Endometrium (tissue), 2 donors: ENCODE data around the gene MYH7.
"Not testable (repeated sequence)": the region's sequence is repeated elsewhere in the genome, so short reads cannot be mapped to it uniquely, and the experiment has no call there.

Experiments
- FAIRE-seq: peaks from 2 replicates; lab custom pipeline; 2012; peaks lifted over from hg19 to GRCh38; lab: Jason Lieb, UNC
- donor health status: control.
- donor health status: control.

The MYH7 gene

DNA sequence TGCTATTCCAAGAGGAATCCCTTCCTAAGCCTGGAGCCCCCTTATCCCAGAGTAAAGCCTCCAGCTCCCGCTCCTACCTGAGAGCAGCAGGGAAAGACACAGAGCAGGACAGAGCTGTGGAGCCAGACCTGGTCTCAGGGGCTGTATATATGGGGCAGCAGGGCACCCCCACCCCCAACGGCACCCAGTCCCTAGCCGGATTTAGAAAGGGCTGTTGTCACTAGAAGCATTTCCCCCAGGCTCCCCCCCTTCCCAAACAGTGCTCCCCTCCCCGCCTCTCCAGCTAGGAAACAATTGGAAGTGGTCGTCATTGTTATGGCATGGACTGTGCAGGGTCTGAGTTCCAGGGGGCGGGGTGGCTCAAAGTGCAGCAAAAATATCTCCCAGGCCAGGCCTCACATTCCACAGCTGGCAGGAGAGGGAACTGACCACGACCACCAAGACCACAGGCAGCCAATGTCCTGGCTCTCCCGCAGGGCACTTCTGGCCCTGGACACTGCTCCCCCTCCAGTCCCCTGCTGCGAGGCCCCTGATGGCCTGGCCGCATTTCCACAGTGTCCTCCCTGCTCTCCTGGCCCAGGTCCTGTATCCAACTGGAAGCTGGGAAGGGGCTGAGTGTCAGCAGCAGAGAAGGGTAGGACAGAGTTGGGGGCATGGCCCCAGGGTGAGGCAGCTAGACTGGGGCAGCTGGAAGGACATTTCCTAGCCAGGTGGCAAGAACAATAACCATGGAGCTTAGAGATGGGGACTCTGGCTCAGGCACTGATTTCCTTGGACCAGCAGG lies at the start of gene MYH7:
Gene MYH7 (minus strand): TSS at position 118 of the 784 bp plus-strand sequence. CDS start 1,928 bp downstream, outside the sequence.
- no peak for FAIRE-seq

GRCh38 chr14:23483236-23483854 lies 47.9 kb upstream of the MYH7 start:
- FAIRE-seq, result no peak

GRCh38 chr14:23482823-23483148 lies 47.3 kb upstream of the MYH7 start:
- no peak for FAIRE-seq

DNA sequence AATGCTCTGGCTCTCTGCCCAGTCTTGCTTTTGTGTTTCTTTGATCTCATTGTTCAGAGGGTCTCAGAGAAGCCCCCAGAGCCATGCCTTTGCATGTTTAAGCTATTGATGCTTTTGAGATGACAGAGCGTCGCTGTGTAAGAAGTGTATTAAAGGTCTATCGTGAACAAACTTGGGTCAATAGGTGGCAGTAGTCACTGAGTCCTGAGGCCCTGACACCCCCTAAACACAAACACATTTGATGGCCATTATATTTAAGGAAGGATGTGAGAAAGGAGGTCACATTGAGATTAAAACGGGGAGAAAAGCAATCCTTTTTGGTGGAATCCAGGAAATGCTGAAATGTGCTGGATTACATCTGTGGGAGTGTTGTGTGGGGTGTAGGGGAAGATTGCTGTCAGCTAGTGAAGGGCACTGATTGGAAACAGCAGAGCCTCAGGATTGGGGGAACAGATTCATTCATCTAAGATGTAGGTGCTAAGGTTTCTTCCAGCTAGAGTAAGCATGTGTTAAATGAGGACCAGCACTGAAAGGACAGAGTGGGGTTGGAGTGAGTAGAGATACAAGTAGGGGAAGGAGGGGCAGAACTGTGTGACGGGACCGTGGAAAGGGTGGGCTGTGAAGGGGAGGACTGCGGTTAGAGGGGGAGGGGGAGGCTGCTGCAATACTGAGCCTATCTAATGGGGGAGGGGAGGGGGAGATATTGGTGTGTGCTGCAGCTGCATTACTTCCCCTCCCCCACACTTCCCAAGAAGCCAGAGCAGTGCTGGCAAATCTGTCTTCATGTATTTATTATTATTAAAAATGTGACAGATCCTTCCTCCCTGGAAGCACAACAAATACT lies 46.7 kb upstream of the MYH7 start:
- FAIRE-seq, result no peak

- no peak for FAIRE-seq
Observed at GRCh38 chr14:23481362-23481970, 46.0 kb upstream of the MYH7 start.

- peak; percentile 70 for FAIRE-seq
Observed at GRCh38 chr14:23478109-23478759, 42.8 kb upstream of the MYH7 start.

GRCh38 chr14:23470947-23471346 lies 35.5 kb upstream of the MYH7 start:
- FAIRE-seq, result no peak

DNA sequence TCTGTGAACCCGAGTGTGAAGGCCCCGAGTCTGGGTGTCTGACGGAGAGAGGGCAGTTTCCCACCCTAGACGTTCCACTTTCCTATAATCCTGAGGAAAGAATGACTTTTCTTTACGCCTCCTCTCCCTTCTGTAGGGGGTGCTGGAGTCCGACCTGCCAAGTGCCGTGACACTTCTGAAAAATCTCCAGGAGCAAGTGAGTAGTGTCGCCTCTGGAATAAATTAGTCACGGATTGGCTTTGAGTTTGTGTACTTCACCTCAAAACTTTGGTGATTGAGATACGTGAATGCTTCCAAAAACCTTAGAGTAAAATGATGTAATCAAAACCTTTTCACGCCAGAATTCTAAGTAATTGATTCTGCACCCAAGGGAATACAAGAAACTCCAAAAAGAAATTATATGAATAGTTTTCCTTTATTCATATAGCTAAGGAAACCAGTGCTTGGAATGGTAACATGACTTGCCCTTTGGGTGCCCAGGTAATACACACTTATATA lies 34.5 kb upstream of the MYH7 start:
- no peak for FAIRE-seq

- peak; percentile 100 for FAIRE-seq
Observed at GRCh38 chr14:23469127-23469905, 33.9 kb upstream of the MYH7 start, which contains the start of gene NGDN. Gene NGDN, plus strand, starts transcription at chr14:23469703. Its CDS starts 13 bp downstream, at chr14:23469716.

GRCh38 chr14:23468704-23469126 lies 33.3 kb upstream of the MYH7 start:
- no peak for FAIRE-seq

DNA sequence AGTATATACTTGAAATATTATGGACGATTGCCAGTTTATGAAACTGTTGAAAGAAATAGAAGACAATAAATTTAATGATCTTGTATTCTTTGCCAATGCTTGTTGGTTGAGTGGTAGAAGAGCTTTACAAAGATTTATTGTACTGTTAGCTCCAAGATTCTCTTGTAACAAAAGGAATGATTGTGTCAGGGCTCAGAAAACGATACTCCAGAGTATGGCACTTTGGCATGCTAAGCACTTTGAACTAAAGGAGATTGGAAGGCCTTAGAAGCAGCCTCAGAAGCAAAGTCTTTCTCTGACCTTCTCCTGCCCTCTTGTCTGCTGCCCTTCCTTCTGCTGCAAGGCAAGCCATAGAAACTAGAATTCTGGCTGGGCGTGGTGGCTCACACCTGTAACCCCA lies 29.8 kb upstream of the MYH7 start:
- no peak for FAIRE-seq

DNA sequence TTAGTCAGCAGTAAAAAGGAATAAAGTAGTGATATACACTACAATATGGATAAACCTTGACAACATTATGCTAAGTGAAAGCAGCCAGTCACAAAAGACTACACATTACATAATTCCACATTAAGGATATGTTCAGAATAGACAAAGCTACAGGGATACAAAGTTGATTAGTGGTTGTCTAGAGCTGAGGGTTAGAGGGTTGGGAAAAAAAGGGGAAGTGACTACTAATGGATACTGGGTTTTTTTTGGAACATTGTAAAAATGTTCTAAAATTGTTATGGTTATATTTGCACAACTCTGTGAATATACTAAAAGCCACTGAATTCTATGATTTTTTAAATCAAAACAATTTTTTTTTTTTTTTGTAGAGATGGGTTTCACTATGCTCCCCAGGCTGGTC lies 29.2 kb upstream of the MYH7 start:
- FAIRE-seq, result no peak

- FAIRE-seq, result no peak
Observed at GRCh38 chr14:23460960-23461359, 25.5 kb upstream of the MYH7 start.

- no peak for FAIRE-seq
Observed at GRCh38 chr14:23457587-23458445, 22.4 kb upstream of the MYH7 start.

DNA sequence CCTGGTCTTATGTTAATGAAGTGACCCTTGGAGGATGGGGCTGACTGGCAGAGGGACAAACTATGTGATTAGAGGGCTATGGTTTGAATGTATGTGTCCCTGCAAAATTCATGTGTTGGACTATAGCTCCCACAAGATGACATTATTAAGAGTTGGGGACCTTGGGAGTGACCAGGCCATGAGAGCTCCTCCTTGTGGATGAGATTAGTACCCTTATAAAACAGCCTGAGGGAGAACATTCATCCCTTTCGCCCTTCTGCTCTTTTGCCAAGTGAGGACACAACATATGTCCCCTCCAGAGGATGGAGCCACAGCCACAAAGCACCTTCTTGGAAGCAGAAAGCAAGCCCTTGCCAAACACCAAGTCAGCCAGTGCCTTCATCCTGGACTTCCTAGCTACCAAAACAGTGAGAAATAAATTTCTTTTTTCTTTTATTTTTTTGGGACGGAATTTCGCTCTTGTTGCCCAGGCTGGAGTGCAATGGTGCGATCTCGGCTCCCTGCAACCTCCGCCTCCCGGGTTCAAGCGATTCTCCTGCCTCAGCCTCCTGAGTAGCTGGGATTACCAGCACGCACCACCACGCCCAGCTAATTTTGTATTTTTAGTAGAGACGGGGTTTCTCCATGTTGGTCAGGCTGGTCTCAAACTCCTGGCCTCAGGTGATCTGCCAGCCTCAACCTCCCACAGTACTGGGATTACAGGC lies 21.6 kb upstream of the MYH7 start:
- not testable (repeated sequence) for FAIRE-seq

DNA sequence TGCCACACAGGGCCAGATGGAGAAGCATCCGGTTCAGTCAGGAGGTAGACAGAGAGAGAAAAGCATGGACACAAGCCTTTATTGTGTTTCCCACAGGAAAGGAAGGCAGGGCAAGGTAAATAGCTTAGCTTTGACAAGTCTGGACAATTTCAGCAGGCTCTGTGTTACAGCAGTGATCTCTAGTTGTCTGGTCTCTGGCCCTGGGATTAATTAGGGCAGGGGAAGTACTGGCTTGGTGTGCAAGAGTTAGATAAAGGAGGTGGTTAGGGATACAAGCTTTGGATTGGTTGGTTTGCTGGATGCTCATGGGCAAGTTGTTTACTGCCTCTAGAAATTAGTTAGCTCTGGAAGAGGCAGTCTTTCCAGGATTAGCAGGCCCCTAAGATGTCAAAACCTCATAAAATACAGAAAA lies 19.0 kb upstream of the MYH7 start:
- FAIRE-seq, result no peak

GRCh38 chr14:23452237-23452636 lies 16.8 kb upstream of the MYH7 start:
- no peak for FAIRE-seq

- FAIRE-seq, result no peak
Observed at GRCh38 chr14:23450379-23450778, 14.9 kb upstream of the MYH7 start.

DNA sequence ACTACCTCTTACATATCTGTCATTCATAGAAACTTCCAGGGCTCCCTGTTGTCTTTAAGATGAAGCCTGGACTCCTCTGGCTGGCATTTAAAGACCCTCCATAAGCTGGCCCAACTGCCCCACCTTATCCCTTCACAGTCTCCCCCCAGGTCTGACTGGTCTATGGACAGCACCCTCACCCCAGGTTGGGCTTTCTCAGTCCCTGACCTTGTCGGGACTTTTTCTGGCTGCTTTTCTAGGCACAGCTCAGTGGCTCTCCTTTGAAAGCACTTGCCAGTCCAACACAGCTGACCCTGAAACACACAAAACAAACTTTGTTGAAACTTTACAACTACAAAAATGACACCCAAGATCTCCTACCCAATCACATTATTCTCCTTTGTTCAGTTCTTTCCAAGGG lies 13.9 kb upstream of the MYH7 start:
- no peak for FAIRE-seq
